Activated gamma-delta T cell treated with anti-CD3 and anti-CD28 coated beads, Interleukin-2, amount 50 U/mL, for 16 hours (primary cell): ENCODE results near the gene RBCK1.
A peak's percentile ranks its signal among the peaks of the same experiment; 100 is the strongest.

Source experiments
- DNase-seq: peaks from one replicate; pipeline ENCODE4 v3.0.0-alpha.2; 2020; ENCODE audit warnings: low read depth

The RBCK1 gene

GRCh38 chr20:399182-399707, 8.9 kb upstream of the RBCK1 start:
- no peak for DNase-seq

GRCh38 chr20:400128-400453, 8.0 kb upstream of the RBCK1 start:
- DNase-seq = no peak

GRCh38 chr20:400454-401275, 7.4 kb upstream of the RBCK1 start:
- no peak for DNase-seq

- no peak for DNase-seq
Measured at GRCh38 chr20:401682-402495, 6.2 kb upstream of the RBCK1 start.

GRCh38 chr20:402496-402885, 5.6 kb upstream of the RBCK1 start:
- DNase-seq = no peak

GRCh38 chr20:402898-403581, 5.1 kb upstream of the RBCK1 start:
- DNase-seq = no peak

- DNase-seq = no peak
Measured at GRCh38 chr20:403582-403957, 4.5 kb upstream of the RBCK1 start.

- no peak for DNase-seq
Measured at GRCh38 chr20:404088-404487, 4.0 kb upstream of the RBCK1 start.

- DNase-seq = no peak
Measured at GRCh38 chr20:406200-407132, 1.6 kb upstream of the RBCK1 start.

- peak; percentile 42 for DNase-seq
Measured at GRCh38 chr20:407133-407952, 756 bp upstream of the RBCK1 start.

- DNase-seq = no peak
Measured at GRCh38 chr20:408843-409696, 971 bp downstream of the RBCK1 start.

GRCh38 chr20:409697-410559, 1.8 kb downstream of the RBCK1 start:
- no peak for DNase-seq

- no peak for DNase-seq
Measured at GRCh38 chr20:412081-412480, 4.0 kb downstream of the RBCK1 start.

- DNase-seq = no peak
Measured at GRCh38 chr20:414161-414560, 6.1 kb downstream of the RBCK1 start.

- DNase-seq = no peak
Measured at GRCh38 chr20:415820-416322, 7.8 kb downstream of the RBCK1 start.

- no peak for DNase-seq
Measured at GRCh38 chr20:416950-417800, 9.1 kb downstream of the RBCK1 start.

- no peak for DNase-seq
Measured at GRCh38 chr20:417801-418342, 9.8 kb downstream of the RBCK1 start.
